SU-DHL-6 (cell line): Measurements from ENCODE around the gene ZNF516.

Experiments used
- H2AFZ ChIP-seq: fragments of 200-600 bp; sonication (generic); 2 replicates; pipeline ENCODE4 v1.6.1; 2014; ENCODE audit warnings: low read depth, mild to moderate bottlenecking, moderate library complexity, mixed read lengths, antibody characterized with exemption, low read length; ENCODE audit not compliant: severe bottlenecking
- H3F3A ChIP-seq: fragments of 200-600 bp; shearing (Covaris generic); 2 replicates; pipeline ENCODE4 v1.6.0; 2016; ENCODE audit warnings: antibody characterized with exemption, mild to moderate bottlenecking; ENCODE audit not compliant: insufficient read depth
- H3K27ac ChIP-seq: fragments of 200-600 bp; sonication (generic); 2 replicates; pipeline ENCODE4 v1.5.1; 2016; ENCODE audit warnings: low read depth, mild to moderate bottlenecking, low read length, moderate library complexity, mixed read lengths
- H3K27me3 ChIP-seq: fragments of 200-600 bp; sonication (generic), shearing (Covaris generic); 2 replicates; pipeline ENCODE4 v1.6.0; 2014; ENCODE audit warnings: mild to moderate bottlenecking, low read length
- H3K36me3 ChIP-seq: fragments of 200-600 bp; sonication (generic); 2 replicates; pipeline ENCODE4 v1.6.1; 2014; ENCODE audit warnings: mild to moderate bottlenecking, low read length, mixed read lengths
- H3K4me2 ChIP-seq: fragments of 300-600, 200-600 bp; shearing (Covaris generic), sonication (generic); 2 replicates; pipeline ENCODE4 v1.6.0; 2014; ENCODE audit warnings: low read length, low read depth, mild to moderate bottlenecking; ENCODE audit not compliant: poor library complexity, severe bottlenecking
- H3K4me3 ChIP-seq: fragments of 200-600 bp; sonication (generic); 2 replicates; pipeline ENCODE4 v1.5.1; 2014; ENCODE audit warnings: antibody characterized with exemption, low read length, mild to moderate bottlenecking, mixed read lengths; ENCODE audit not compliant: insufficient read depth, poor library complexity, severe bottlenecking
- H3K79me2 ChIP-seq: fragments of 200-600 bp; sonication (generic); 2 replicates; pipeline ENCODE4 v1.6.1; 2014; ENCODE audit warnings: mild to moderate bottlenecking, low read length, moderate library complexity; ENCODE audit not compliant: insufficient read depth
- H3K9ac ChIP-seq: fragments of 200-600 bp; sonication (generic); 2 replicates; pipeline ENCODE4 v1.7.0; 2014; ENCODE audit warnings: mild to moderate bottlenecking, low read length
- H3K9me2 ChIP-seq: fragments of 200-600 bp; sonication (generic); replicated peaks from 2 replicates; pipeline ENCODE4 v1.6.1; 2014; ENCODE audit warnings: low read length; ENCODE audit not compliant: insufficient read depth
- H3K9me3 ChIP-seq: fragments of 200-600 bp; sonication (generic); 2 replicates; pipeline ENCODE4 v1.6.1; 2014; ENCODE audit warnings: low read length, mixed read lengths; ENCODE audit not compliant: insufficient read depth
- H4K20me1 ChIP-seq: fragments of 200-600 bp; sonication (generic); 2 replicates; pipeline ENCODE4 v1.6.1; 2014; ENCODE audit warnings: low read depth, mild to moderate bottlenecking, antibody characterized with exemption, low read length, moderate library complexity, mixed read lengths
- CTCF ChIP-seq: fragments of 200-600 bp; sonication (generic); IDR thresholded peaks from one replicate; pipeline ENCODE4 v1.5.1; 2017; ENCODE audit warnings: antibody characterized with exemption, mild to moderate bottlenecking, low read length, moderate library complexity; ENCODE audit not compliant: insufficient read depth, poor library complexity, severe bottlenecking
- EZH2phosphoT487 ChIP-seq: fragments of 200-600 bp; sonication (generic), shearing (Covaris generic); conservative IDR thresholded peaks from 2 replicates; pipeline ENCODE4 v1.6.1; 2018; ENCODE audit warnings: mild to moderate bottlenecking, antibody characterized with exemption, low read length, moderate library complexity, mixed read lengths

ZNF516 gene

GRCh38 chr18:76487782-76488181, 7.3 kb downstream of the ZNF516 start:
- TF ChIP-seq EZH2phosphoT487 (no peak), CTCF (no peak)
- Histone ChIP-seq H2AFZ (no peak overlapping the region), H4K20me1 (peaks cover 59% of the 10 kb centered on the region), H3K79me2 (peaks cover 93% of the 10 kb centered on the region), H3K27ac (no peak overlapping the region), H3K4me2 (no peak overlapping the region), H3K4me3 (no peak overlapping the region), H3K9ac (no peak overlapping the region), H3K27me3 (no peaks in the 10 kb centered on the region), H3K9me2 (no peaks in the 10 kb centered on the region), H3K36me3 (no peaks in the 10 kb centered on the region), H3F3A (peaks cover 19% of the 10 kb centered on the region), H3K9me3 (no peaks in the 10 kb centered on the region)

- H3K9ac ChIP-seq = no peak overlapping the region
- H3K27ac ChIP-seq = no peak overlapping the region
- H3K4me2 ChIP-seq = no peak overlapping the region
- H3F3A ChIP-seq = peaks cover 15% of the 10 kb centered on the region; the same call in 1 of the 2 replicates
- no peak overlapping the region for H3K4me3 ChIP-seq
- H3K79me2 ChIP-seq = peaks cover 94% of the 10 kb centered on the region
- peaks cover 65% of the 10 kb centered on the region for H4K20me1 ChIP-seq
- H3K9me2 ChIP-seq = no peaks in the 10 kb centered on the region
- no peak overlapping the region for H2AFZ ChIP-seq
- H3K27me3 ChIP-seq = no peaks in the 10 kb centered on the region
- H3K9me3 ChIP-seq = no peaks in the 10 kb centered on the region
- H3K36me3 ChIP-seq = no peaks in the 10 kb centered on the region
- TF ChIP-seq CTCF (no peak), EZH2phosphoT487 (no peak)
Measured at GRCh38 chr18:76487070-76487469, 8.0 kb downstream of the ZNF516 start.

- no peak for TF ChIP-seq EZH2phosphoT487
- TF ChIP-seq CTCF = no peak
- H3K9me3 ChIP-seq = no peaks in the 10 kb centered on the region
- no peak overlapping the region for H3K4me2 ChIP-seq
- H3K9ac ChIP-seq = no peak overlapping the region
- H4K20me1 ChIP-seq = peaks cover 65% of the 10 kb centered on the region
- H3K27ac ChIP-seq = no peak overlapping the region
- peaks cover 94% of the 10 kb centered on the region for H3K79me2 ChIP-seq
- no peak overlapping the region for H2AFZ ChIP-seq
- H3K36me3 ChIP-seq = no peaks in the 10 kb centered on the region
- no peaks in the 10 kb centered on the region for H3K27me3 ChIP-seq
- no peaks in the 10 kb centered on the region for H3K9me2 ChIP-seq
- no peak overlapping the region for H3K4me3 ChIP-seq
- H3F3A ChIP-seq = peaks cover 15% of the 10 kb centered on the region; the same call in 1 of the 2 replicates
Measured at GRCh38 chr18:76486574-76486973, 8.5 kb downstream of the ZNF516 start.
